H9 (cell line): ENCODE results near the gene COX4I2. TPM values are rescaled to one million over a fixed set of nuclear protein-coding genes. Genes with fewer than 3 reads are reported as not detected.

Experiments used
- DNase-seq: peaks from one replicate; pipeline ENCODE4 v3.0.0-alpha.2; 2017
- H2AFZ ChIP-seq: one replicate; pipeline ENCODE4 v1.6.1; 2013; ENCODE audit warnings: mild to moderate bottlenecking, low read length, control low read depth, moderate library complexity
- H2AK5ac ChIP-seq: 2 replicates; pipeline ENCODE4 v1.6.1; 2013; ENCODE audit warnings: low read length, control low read depth, mixed read lengths; ENCODE audit not compliant: insufficient read length
- H2BK120ac ChIP-seq: one replicate; pipeline ENCODE4 v1.6.1; 2013; ENCODE audit warnings: low read depth, mild to moderate bottlenecking, low read length, control low read depth, inconsistent platforms; ENCODE audit not compliant: poor library complexity, severe bottlenecking
- H2BK12ac ChIP-seq: 2 replicates; pipeline ENCODE4 v1.6.1; 2013; ENCODE audit warnings: low read length, control low read depth, mixed read lengths, low read depth; ENCODE audit not compliant: insufficient read length
- H2BK15ac ChIP-seq: 2 replicates; pipeline ENCODE4 v1.6.1; 2013; ENCODE audit warnings: low read depth, low read length, control low read depth
- H2BK20ac ChIP-seq: one replicate; pipeline ENCODE4 v1.6.1; 2013; ENCODE audit warnings: low read depth, mild to moderate bottlenecking, low read length, control low read depth, inconsistent platforms; ENCODE audit not compliant: poor library complexity, severe bottlenecking
- H2BK5ac ChIP-seq: 2 replicates; pipeline ENCODE4 v1.6.1; 2013; ENCODE audit warnings: low read length, control low read depth, mixed read lengths; ENCODE audit not compliant: insufficient read length
- H3K14ac ChIP-seq: 2 replicates; pipeline ENCODE4 v1.6.1; 2013; ENCODE audit warnings: low read length, control low read depth; ENCODE audit not compliant: insufficient read depth
- H3K18ac ChIP-seq: 2 replicates; pipeline ENCODE4 v1.6.1; 2013; ENCODE audit warnings: low read depth, mild to moderate bottlenecking, mixed read lengths, low read length, control low read depth; ENCODE audit not compliant: insufficient read length
- H3K23ac ChIP-seq: 2 replicates; pipeline ENCODE4 v1.6.1; 2013; ENCODE audit warnings: low read length, control low read depth, mixed read lengths, low read depth; ENCODE audit not compliant: insufficient read length
- H3K23me2 ChIP-seq: 2 replicates; pipeline ENCODE4 v1.6.1; 2013; ENCODE audit warnings: low read depth, mild to moderate bottlenecking, mixed read lengths, low read length, control low read depth; ENCODE audit not compliant: insufficient read length, poor library complexity, severe bottlenecking
- H3K27ac ChIP-seq: 2 replicates; pipeline ENCODE4 v1.5.1; 2013; ENCODE audit warnings: low read length, control low read depth, mixed read lengths, low read depth; ENCODE audit not compliant: insufficient read length
- H3K27me3 ChIP-seq: 2 replicates; pipeline ENCODE4 v1.6.1; 2013; ENCODE audit warnings: low read length, control low read depth, inconsistent platforms; ENCODE audit not compliant: insufficient read depth
- H3K4ac ChIP-seq: 2 replicates; pipeline ENCODE4 v1.6.1; 2013; ENCODE audit warnings: low read depth, mild to moderate bottlenecking, control low read depth, inconsistent platforms, low read length, moderate library complexity
- H3K4me1 ChIP-seq: 2 replicates; pipeline ENCODE4 v1.6.1; 2013; ENCODE audit warnings: low read length, control low read depth, inconsistent platforms; ENCODE audit not compliant: insufficient read depth
- H3K4me2 ChIP-seq: 2 replicates; pipeline ENCODE4 v1.6.1; 2013; ENCODE audit warnings: low read length, control low read depth, mixed read lengths; ENCODE audit not compliant: insufficient read length, insufficient read depth
- H3K56ac ChIP-seq: 2 replicates; pipeline ENCODE4 v1.6.1; 2013; ENCODE audit warnings: low read depth, mild to moderate bottlenecking, mixed read lengths, low read length, control low read depth; ENCODE audit not compliant: insufficient read length
- H3K79me1 ChIP-seq: 2 replicates; pipeline ENCODE4 v1.6.1; 2013; ENCODE audit warnings: low read depth, mild to moderate bottlenecking, moderate library complexity, low read length, control low read depth, inconsistent platforms; ENCODE audit not compliant: insufficient read depth, poor library complexity, severe bottlenecking
- H3K79me2 ChIP-seq: 2 replicates; pipeline ENCODE4 v1.6.1; 2013; ENCODE audit warnings: low read length, control low read depth, inconsistent platforms; ENCODE audit not compliant: insufficient read depth
- H3K9ac ChIP-seq: 2 replicates; pipeline ENCODE4 v1.6.1; 2013; ENCODE audit warnings: low read length, control low read depth, mixed read lengths; ENCODE audit not compliant: insufficient read length; ENCODE audit errors: extremely low read depth
- H3K9me3 ChIP-seq: one replicate; pipeline ENCODE4 v1.6.1; 2013; ENCODE audit warnings: low read depth, low read length, inconsistent platforms; ENCODE audit not compliant: control insufficient read depth
- H3T11ph ChIP-seq: one replicate; pipeline ENCODE4 v1.6.1; 2013; ENCODE audit warnings: mild to moderate bottlenecking, low read length, control low read depth, inconsistent platforms
- H4K20me1 ChIP-seq: one replicate; pipeline ENCODE4 v1.6.1; 2013; ENCODE audit not compliant: control insufficient read depth, insufficient read length, insufficient read depth
- H4K5ac ChIP-seq: 2 replicates; pipeline ENCODE4 v1.6.1; 2013; ENCODE audit warnings: low read depth, mild to moderate bottlenecking, mixed read lengths, low read length, control low read depth; ENCODE audit not compliant: insufficient read length
- H4K8ac ChIP-seq: replicated peaks from 2 replicates; pipeline ENCODE4 v1.6.1; 2013; ENCODE audit warnings: low read length, control low read depth, mixed read lengths, low read depth; ENCODE audit not compliant: insufficient read length
- H4K91ac ChIP-seq: 2 replicates; pipeline ENCODE4 v1.6.1; 2013; ENCODE audit warnings: low read depth, mild to moderate bottlenecking, moderate library complexity, mixed read lengths, low read length, control low read depth; ENCODE audit not compliant: insufficient read length
- H3K27ac Mint-ChIP-seq, 3 experiments: 2 replicates in 2 of 3; 3 replicates in 1 of 3; pipeline ENCODE4 v1.8.0; 2020 to 2021; ENCODE audit warnings: mixed read lengths in 3 of 3, mild to moderate bottlenecking in 1 of 3, moderate library complexity in 1 of 3
- H3K27me3 Mint-ChIP-seq: 2 replicates; pipeline ENCODE4 v1.8.0; 2021; ENCODE audit warnings: low read depth, mild to moderate bottlenecking, moderate library complexity, mixed read lengths
- H3K36me3 Mint-ChIP-seq, 3 experiments: 2 replicates in 2 of 3; 3 replicates in 1 of 3; pipeline ENCODE4 v1.8.0; 2020 to 2021; ENCODE audit warnings: low read depth in 3 of 3, mixed read lengths in 3 of 3; ENCODE audit not compliant: insufficient read depth in 1 of 3
- H3K4me1 Mint-ChIP-seq, 2 experiments: 2 replicates each; pipeline ENCODE4 v1.8.0; 2020; ENCODE audit warnings: mixed read lengths in 2 of 2
- H3K4me3 Mint-ChIP-seq, 2 experiments: 2 replicates in 1 of 2; 3 replicates in 1 of 2; pipeline ENCODE4 v1.8.0; 2020 to 2021; ENCODE audit warnings: mild to moderate bottlenecking in 2 of 2, mixed read lengths in 2 of 2, moderate library complexity in 1 of 2
- H3K9me3 Mint-ChIP-seq, 2 experiments: 2 replicates in 1 of 2; 3 replicates in 1 of 2; pipeline ENCODE4 v1.8.0; 2020; ENCODE audit warnings: mild to moderate bottlenecking in 2 of 2, mixed read lengths in 2 of 2, moderate library complexity in 1 of 2
- CTCF ChIP-seq: fragments of 200-600 bp; sonication (generic); conservative IDR thresholded peaks from 3 replicates; pipeline ENCODE4 v1.8.0; 2021; ENCODE audit warnings: antibody characterized with exemption, mild to moderate bottlenecking
- WGBS: extraction: QIAGEN DNeasy Blood & Tissue Kit; methylation state at CpG from one replicate; pipeline ENCODE4 v1.1.7; 2013; ENCODE audit warnings: missing lambda C conversion rate, low lambda C conversion rate, mixed read lengths; ENCODE audit not compliant: insufficient read length; ENCODE audit errors: extremely low coverage; 5-methylcytosine and 5-hydroxymethylcytosine counted together
- total RNA-seq: library from RNA; stranded (reverse); gene quantifications from 2 replicates; pipeline ENCODE4 v1.2.1, GENCODE V29; 2021

COX4I2 gene
- total RNA-seq, 1 experiment from 2014 or later: not detected

GRCh38 chr20:31593221-31594001, 44.3 kb upstream of the COX4I2 start:
- no peak overlapping the region for H3K4me2 ChIP-seq
- H4K20me1 ChIP-seq: no peaks in the 10 kb centered on the region
- peak overlapping the region; percentile 64; the same call in 1 of the 2 replicates for H3K14ac ChIP-seq
- Mint-ChIP-seq H3K27ac (peak overlapping the region; percentile 68 to 96 (median 94); a peak in 6 of 7 replicates), H3K4me1 (peaks cover 56 to 60% of the 10 kb centered on the region in 2 experiments), H3K36me3 (no peaks in the 10 kb centered on the region; a peak in 1 of 7 replicates), H3K27me3 (no peaks in the 10 kb centered on the region; the same call in 1 of the 2 replicates), H3K9me3 (no peaks in the 10 kb centered on the region; a peak in 3 of 5 replicates), H3K4me3 (no peak overlapping the region; a peak in 1 of 5 replicates)
- DNase-seq: peak; percentile 48
- no peak overlapping the region for H3K27ac ChIP-seq
- H4K5ac ChIP-seq: no peak overlapping the region
- H3K56ac ChIP-seq: no peak overlapping the region
- H3K4ac ChIP-seq: no peak overlapping the region; the same call in 1 of the 2 replicates
- H3K79me2 ChIP-seq: no peaks in the 10 kb centered on the region
- H4K91ac ChIP-seq: peak overlapping the region; percentile 14
- no peak overlapping the region for H2AFZ ChIP-seq
- H4K8ac ChIP-seq: no peak overlapping the region
- H2BK5ac ChIP-seq: no peak overlapping the region
- WGBS: no CpG with 5 or more reads among the region's 11 CpGs
- H3K9me3 ChIP-seq: no peaks in the 10 kb centered on the region
- no peak overlapping the region for H3T11ph ChIP-seq
- H3K79me1 ChIP-seq: no peaks in the 10 kb centered on the region
- no peak overlapping the region for H2BK20ac ChIP-seq
- H3K4me1 ChIP-seq: peaks cover 7% of the 10 kb centered on the region; the same call in 1 of the 2 replicates
- no peak overlapping the region for H2BK15ac ChIP-seq
- no peaks in the 10 kb centered on the region for H3K27me3 ChIP-seq
- no peak overlapping the region for H2BK120ac ChIP-seq
- H3K18ac ChIP-seq: peak overlapping the region; percentile 69
- H3K9ac ChIP-seq: no peak overlapping the region
- no peaks in the 10 kb centered on the region for H3K23me2 ChIP-seq
- no peak overlapping the region for H2BK12ac ChIP-seq
- 0 out of 3 replicates have a peak, but pooled peaks have one; percentile 9 for TF ChIP-seq CTCF
- no peak overlapping the region for H2AK5ac ChIP-seq
- H3K23ac ChIP-seq: no peak overlapping the region
